ENCODE data around the gene KIAA1328.

Gene KIAA1328

DNA sequence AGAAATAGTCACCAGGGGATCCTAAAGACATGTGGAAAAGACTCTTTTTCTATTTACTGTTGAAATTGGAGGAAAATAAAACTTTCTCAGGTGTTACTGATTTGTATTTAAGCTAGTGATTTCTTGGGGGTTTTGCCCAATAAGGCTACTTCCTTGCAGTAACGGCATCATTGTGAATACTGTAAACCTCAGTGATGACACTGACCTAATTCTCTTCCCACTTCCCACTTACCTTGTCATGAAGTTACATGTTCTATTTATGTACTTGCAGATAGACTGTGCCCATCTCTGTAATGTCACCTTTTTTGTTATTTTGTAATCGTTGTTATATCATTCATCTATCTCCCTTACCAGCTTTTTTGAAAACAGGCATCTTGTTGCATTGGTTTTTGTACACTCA is 134.5 kb downstream of the KIAA1328 start:
- no peak for DNase-seq

DNA sequence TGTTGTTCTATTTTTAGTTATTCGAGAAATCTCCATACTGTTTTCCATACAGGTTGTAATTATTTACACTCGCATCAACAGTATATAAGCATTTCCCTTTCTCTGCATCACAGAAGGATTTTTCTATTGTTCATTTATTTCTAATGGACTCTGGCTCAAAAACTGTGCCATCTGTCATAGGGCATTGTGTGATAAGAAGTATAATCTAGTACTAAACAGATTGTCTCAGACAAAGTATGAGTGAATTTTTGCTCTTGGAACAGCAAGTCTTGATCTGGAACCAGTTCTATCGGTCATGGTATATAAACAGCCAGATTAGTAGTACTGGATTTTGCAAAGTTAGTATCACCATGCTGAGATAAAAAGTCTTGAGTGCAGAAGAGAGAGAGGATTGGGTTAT is 145.8 kb downstream of the KIAA1328 start:
- no peak for DNase-seq

DNA sequence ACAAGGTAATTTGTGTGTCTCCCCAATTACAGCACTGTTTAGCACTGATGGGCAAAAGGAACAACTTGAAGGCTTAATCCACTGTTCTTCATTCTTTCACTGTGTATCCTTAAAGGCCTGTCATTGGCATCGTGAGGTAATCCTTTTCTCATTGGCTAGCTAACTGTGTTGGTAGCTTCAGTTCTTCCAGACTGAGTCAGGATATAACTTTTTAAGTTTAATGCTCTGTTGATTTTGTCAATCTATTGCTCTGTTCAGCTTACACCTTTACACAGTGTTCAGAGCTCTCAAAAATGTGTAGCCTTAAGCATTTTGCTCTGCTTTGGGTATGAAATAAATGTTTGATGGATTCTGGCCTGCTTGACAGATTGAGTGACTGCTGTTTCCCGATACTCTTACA is 148.2 kb downstream of the KIAA1328 start:
- DNase-seq = no peak

GRCh38 chr18:36993068-36993467 is 164.1 kb downstream of the KIAA1328 start:
- no peak for DNase-seq

DNA sequence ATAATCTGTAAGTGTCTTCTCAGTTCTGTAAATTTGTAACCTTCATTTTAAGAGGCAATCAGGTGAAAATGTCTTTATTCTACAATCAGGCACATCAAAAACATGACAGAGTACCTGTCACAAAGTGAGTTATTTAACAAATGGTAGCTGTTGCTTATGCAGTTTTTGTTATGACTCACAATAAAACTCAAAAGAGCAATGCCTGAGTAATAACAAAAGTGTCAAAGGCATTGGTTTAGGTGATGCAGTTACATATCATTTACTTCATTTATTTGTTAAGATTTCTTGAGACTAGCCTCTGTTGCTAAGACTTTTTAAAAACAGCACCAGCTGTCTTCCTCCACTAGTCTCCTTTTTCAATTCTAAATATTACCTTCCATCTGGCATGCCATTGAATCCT is 177.8 kb downstream of the KIAA1328 start:
- no peak for DNase-seq

- DNase-seq = no peak
Observed at GRCh38 chr18:37012452-37012851, 183.5 kb downstream of the KIAA1328 start.

- no peak for DNase-seq
Observed at GRCh38 chr18:37019157-37019827, 190.4 kb downstream of the KIAA1328 start.

GRCh38 chr18:37033419-37033818 is 204.5 kb downstream of the KIAA1328 start:
- no peak for DNase-seq

- DNase-seq = no peak
Observed at GRCh38 chr18:37042381-37042780, 213.5 kb downstream of the KIAA1328 start.

- no peak for DNase-seq
Observed at GRCh38 chr18:37055137-37055802, 226.3 kb downstream of the KIAA1328 start.

- DNase-seq = no peak
Observed at GRCh38 chr18:37064187-37064586, 235.3 kb downstream of the KIAA1328 start.

DNA sequence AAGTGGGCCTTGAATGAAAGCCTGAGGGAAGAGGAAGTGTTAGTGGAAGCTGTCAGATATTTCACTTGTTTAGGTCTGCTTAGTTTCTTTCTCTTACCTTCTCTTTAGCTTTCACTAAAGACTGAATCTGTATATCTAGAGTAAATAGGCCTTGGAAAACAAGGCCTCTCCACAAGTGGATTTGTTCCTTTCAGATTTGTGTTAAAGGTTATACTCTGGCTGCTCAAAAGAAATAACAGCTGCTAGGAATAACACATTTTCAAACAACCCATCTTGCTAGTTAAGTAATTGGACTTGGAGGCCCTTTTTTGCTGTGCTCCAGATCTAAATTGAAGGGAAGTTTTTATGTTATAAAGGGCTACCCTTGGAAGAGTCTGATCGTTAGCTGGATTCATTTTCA is 236.3 kb downstream of the KIAA1328 start:
- no peak for DNase-seq

DNA sequence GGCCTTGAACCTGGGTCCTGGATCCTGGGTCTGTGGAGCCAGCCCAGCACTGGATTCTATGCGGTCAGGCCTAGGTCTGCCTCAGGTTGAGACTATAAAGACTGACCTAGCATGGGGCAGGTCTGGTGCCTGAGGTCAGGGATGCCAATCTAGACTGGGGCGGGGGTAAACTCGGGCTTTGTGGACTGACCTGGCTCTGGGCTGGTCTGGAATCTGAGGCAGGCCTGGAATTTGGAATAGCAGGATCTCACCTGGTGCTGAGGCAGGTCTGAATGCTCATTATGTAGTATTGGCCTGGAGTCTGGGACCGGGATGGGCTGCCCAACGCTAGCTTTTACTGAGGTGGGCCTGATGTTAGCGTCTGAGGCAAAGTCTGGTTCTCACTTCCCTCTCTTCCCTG is 256.0 kb downstream of the KIAA1328 start:
- DNase-seq = no peak

- no peak for DNase-seq
Observed at GRCh38 chr18:37085362-37085761, 256.4 kb downstream of the KIAA1328 start.

GRCh38 chr18:37107748-37108522 is 279.0 kb downstream of the KIAA1328 start:
- DNase-seq = no peak

- DNase-seq = no peak
Observed at GRCh38 chr18:37122877-37123276, 293.9 kb downstream of the KIAA1328 start.

- no peak for DNase-seq
Observed at GRCh38 chr18:37124516-37124915, 295.6 kb downstream of the KIAA1328 start.

DNA sequence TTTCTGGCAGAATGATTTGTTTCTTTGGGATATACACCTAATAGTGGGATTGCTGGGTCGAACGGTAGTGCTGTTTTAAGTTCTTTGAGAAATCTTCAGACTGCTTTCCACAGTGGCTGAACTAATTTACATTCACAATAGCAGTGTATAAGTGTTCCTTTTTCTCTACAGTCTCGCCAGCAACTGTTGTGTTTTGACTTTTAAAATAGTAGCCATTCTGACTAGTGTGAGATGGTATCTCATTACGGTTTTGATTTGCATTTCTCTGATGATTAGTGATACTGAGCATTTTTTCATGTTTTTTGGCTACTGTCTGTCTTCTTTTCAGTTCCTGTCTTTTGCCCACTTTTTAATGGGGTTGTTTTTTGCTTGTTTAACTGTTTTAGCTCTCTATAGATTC is 306.2 kb downstream of the KIAA1328 start:
- no peak for DNase-seq

DNA sequence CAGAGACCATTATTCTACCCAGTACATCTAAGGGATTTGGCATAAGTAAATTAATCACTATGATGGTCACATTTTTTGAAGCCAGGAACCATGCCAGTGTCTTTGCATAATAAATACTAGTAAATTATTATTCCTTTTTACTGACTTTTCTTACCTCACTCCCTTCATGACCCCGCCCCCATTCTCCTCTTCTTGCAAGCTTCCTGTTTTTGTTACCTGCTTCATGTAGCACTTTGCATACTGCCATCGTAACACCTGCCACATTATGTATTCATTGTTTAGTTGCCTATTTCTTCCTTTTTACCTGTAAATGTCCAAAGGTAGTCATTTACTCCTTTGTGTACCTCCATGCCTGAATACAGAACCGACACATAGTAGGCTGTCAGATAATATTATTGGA is 309.5 kb downstream of the KIAA1328 start:
- no peak for DNase-seq

GRCh38 chr18:37139876-37140275 is 310.9 kb downstream of the KIAA1328 start:
- no peak for DNase-seq

- no peak for DNase-seq
Observed at GRCh38 chr18:37144921-37145320, 316.0 kb downstream of the KIAA1328 start.

DNA sequence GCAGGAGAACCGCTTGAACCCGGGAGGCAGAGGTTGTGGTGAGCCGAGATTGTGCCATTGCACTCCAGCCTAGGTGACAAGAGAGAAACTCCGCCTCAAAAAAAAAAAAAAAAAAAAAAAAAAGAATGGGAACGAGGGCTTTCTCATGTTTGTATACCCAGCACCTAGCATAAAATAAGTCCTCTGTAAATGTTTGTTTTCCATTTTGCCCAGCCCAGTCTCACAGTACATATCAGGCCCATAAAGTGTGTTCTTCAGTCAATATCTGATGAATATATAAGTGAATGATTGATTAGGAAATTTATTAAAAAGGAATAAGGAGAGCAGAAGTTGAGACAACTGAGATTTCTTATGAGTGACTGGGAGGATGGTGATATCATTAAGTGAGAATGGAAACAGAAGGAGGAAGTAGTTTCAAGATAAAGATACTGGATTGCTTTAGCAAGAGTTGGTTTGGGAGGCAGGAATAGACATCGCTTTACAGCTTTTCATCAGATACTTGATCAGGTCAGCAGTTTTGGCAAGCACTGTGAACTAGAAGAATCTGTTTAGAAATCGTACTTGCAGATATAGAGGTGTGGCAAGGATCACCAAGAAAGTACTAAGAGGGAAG is 327.5 kb downstream of the KIAA1328 start:
- no peak for DNase-seq

GRCh38 chr18:37160038-37160820 is 331.3 kb downstream of the KIAA1328 start:
- DNase-seq = no peak
